Urinary bladder (tissue), 4 donors: ENCODE measurements around the gene GNA15. TPM values are rescaled to one million over a fixed set of nuclear protein-coding genes. Genes with fewer than 3 reads are reported as not detected.

Source experiments
- DNase-seq: peaks from one replicate; pipeline ENCODE4 v3.0.0-alpha.2; 2015; ENCODE audit errors: extremely low spot score
- H3K27ac ChIP-seq: one replicate; pipeline ENCODE4 v1.5.1; 2013; ENCODE audit warnings: low read depth, mild to moderate bottlenecking, moderate library complexity
- H3K36me3 ChIP-seq: one replicate; pipeline ENCODE4 v1.6.1; 2013; ENCODE audit warnings: mild to moderate bottlenecking, moderate library complexity; ENCODE audit not compliant: insufficient read depth
- H3K4me1 ChIP-seq: one replicate; pipeline ENCODE4 v1.6.1; 2013; ENCODE audit warnings: mild to moderate bottlenecking, moderate library complexity; ENCODE audit not compliant: insufficient read depth
- H3K4me3 ChIP-seq: one replicate; pipeline ENCODE4 v1.5.1; 2013; ENCODE audit warnings: low read depth, low read length
- WGBS: extraction: QIAGEN DNeasy Blood & Tissue Kit; methylation state at CpG from one replicate; pipeline ENCODE4 v1.1.7; 2013; 5-methylcytosine and 5-hydroxymethylcytosine counted together
- polyA plus RNA-seq: library from polyadenylated mRNA; stranded (reverse); fragments of 200-250 nt; gene quantifications from one replicate; pipeline ENCODE4 v1.2.3, GENCODE V29; 2013
- total RNA-seq: library from RNA; depleted of rRNA; stranded (reverse); fragments of >200 nt; gene quantifications from one replicate; pipeline ENCODE4 v1.2.3, GENCODE V29; 2014
- donor health status: healthy with polysubstance abuse.
- donor health status: healthy.

Gene GNA15
- total and polyA plus RNA-seq, 2 donors: 6.2 to 9.6 TPM

GRCh38 chr19:3210347-3211017 is 74.6 kb downstream of the GNA15 start:
- Histone ChIP-seq H3K27ac (no peak overlapping the region), H3K36me3 (peaks cover 5% of the 10 kb centered on the region), H3K4me1 (no peaks in the 10 kb centered on the region), H3K4me3 (no peak overlapping the region)
- DNase-seq: no peak
- 44% methylated on average over 20 of the region's 20 CpGs for WGBS

- no peaks in the 10 kb centered on the region for H3K4me1 ChIP-seq
Measured at GRCh38 chr19:3211191-3211590, 75.4 kb downstream of the GNA15 start.

GRCh38 chr19:3213159-3213558 is 77.3 kb downstream of the GNA15 start:
- no peak overlapping the region for H3K27ac ChIP-seq
- H3K4me3 ChIP-seq: no peak overlapping the region
- no peak for DNase-seq
- no peaks in the 10 kb centered on the region for H3K36me3 ChIP-seq
- no peaks in the 10 kb centered on the region for H3K4me1 ChIP-seq
- 94% methylated on average over 7 of the region's 7 CpGs for WGBS

More at GRCh38 chr19:3211191-3211590, 75.4 kb downstream of the GNA15 start:
- Histone ChIP-seq H3K27ac (no peak overlapping the region), H3K4me3 (no peak overlapping the region), H3K36me3 (peaks cover 5% of the 10 kb centered on the region)
- no peak for DNase-seq
- WGBS: 47% methylated on average over 12 of the region's 12 CpGs

Other genes with a start within 250 kb of the GNA15 start
- gene ZNF57, start 235.1 kb upstream of the GNA15 start, total RNA-seq: 5.1 TPM
- gene ZNF57, start 235.1 kb upstream of the GNA15 start, polyA plus RNA-seq: 4.4 TPM
- gene ZNF77, start 191.1 kb upstream of the GNA15 start, total RNA-seq: 6.8 TPM
- 4.3 TPM for gene ZNF77, start 191.1 kb upstream of the GNA15 start, polyA plus RNA-seq
- 1.4 TPM for gene TLE6, start 158.5 kb upstream of the GNA15 start, total RNA-seq
- 2.4 TPM for gene TLE6, start 158.5 kb upstream of the GNA15 start, polyA plus RNA-seq
- gene TLE2, start 106.8 kb upstream of the GNA15 start, total RNA-seq: 14.1 TPM
- 69.9 TPM for gene TLE2, start 106.8 kb upstream of the GNA15 start, polyA plus RNA-seq
- 65.0 TPM for gene TLE5, start 73.5 kb upstream of the GNA15 start, total RNA-seq
- 725 TPM for gene TLE5, start 73.5 kb upstream of the GNA15 start, polyA plus RNA-seq
- gene GNA11, start 41.7 kb upstream of the GNA15 start, total RNA-seq: 32.1 TPM
- gene GNA11, start 41.7 kb upstream of the GNA15 start, polyA plus RNA-seq: 64.7 TPM
- gene S1PR4, start 42.7 kb downstream of the GNA15 start, total RNA-seq: 0.74 TPM
- 3.4 TPM for gene S1PR4, start 42.7 kb downstream of the GNA15 start, polyA plus RNA-seq
- gene NCLN, start 49.9 kb downstream of the GNA15 start, total RNA-seq: 10.5 TPM
- gene NCLN, start 49.9 kb downstream of the GNA15 start, polyA plus RNA-seq: 30.5 TPM
- 0.48 TPM for gene CELF5, start 88.6 kb downstream of the GNA15 start, total RNA-seq
- gene CELF5, start 88.6 kb downstream of the GNA15 start, polyA plus RNA-seq: 0.14 TPM
- 26.4 TPM for gene NFIC, start 230.6 kb downstream of the GNA15 start, total RNA-seq
- 112 TPM for gene NFIC, start 230.6 kb downstream of the GNA15 start, polyA plus RNA-seq